GM12874 (cell line): ENCODE results near the gene CCDC191.

Experiments
- CTCF ChIP-seq: IDR thresholded peaks from 2 replicates; pipeline ENCODE4 v1.5.1; 2011; ENCODE audit warnings: low read depth, mild to moderate bottlenecking, control low read depth, low read length, moderate library complexity; ENCODE audit not compliant: insufficient read depth

CCDC191 gene

GRCh38 chr3:114014211-114014610 is 42.1 kb downstream of the CCDC191 start:
- TF ChIP-seq CTCF, result no peak

- TF ChIP-seq CTCF, result no peak
These were observed 45.1 kb downstream of the CCDC191 start for GRCh38 chr3:114011059-114011797.

- TF ChIP-seq CTCF, result no peak
These were observed 50.8 kb downstream of the CCDC191 start for GRCh38 chr3:114005481-114005880.

- TF ChIP-seq CTCF, result no peak
These were observed 70.8 kb downstream of the CCDC191 start for GRCh38 chr3:113985541-113985940.

- no peak for TF ChIP-seq CTCF
These were observed 72.8 kb downstream of the CCDC191 start for GRCh38 chr3:113983544-113983943.

GRCh38 chr3:113981803-113982202 is 74.5 kb downstream of the CCDC191 start:
- no peak for TF ChIP-seq CTCF

GRCh38 chr3:113979916-113980315 is 76.4 kb downstream of the CCDC191 start:
- TF ChIP-seq CTCF, result no peak
